Brain microvascular endothelial cell (primary cell): ENCODE data around the gene AEN.
A peak's percentile ranks its signal among the peaks of the same experiment; 100 is the strongest.

Experiments used
- DNase-seq: peaks from one replicate; pipeline ENCODE4 v3.0.0-alpha.2; 2020
- H3K27ac ChIP-seq: fragments of 250-450 bp; sonication (Bioruptor Pico); 2 replicates; pipeline ENCODE4 v1.5.1; 2020; ENCODE audit warnings: mild to moderate bottlenecking, moderate library complexity
- H3K27me3 ChIP-seq: fragments of 250-450 bp; sonication (Bioruptor Pico); replicated peaks from 2 replicates; pipeline ENCODE4 v1.5.1; 2020; ENCODE audit warnings: mild to moderate bottlenecking
- H3K36me3 ChIP-seq: fragments of 250-450 bp; sonication (Bioruptor Pico); replicated peaks from 2 replicates; pipeline ENCODE4 v1.5.1; 2020; ENCODE audit warnings: mild to moderate bottlenecking
- H3K4me3 ChIP-seq: 2 replicates; pipeline ENCODE4 v1.5.1; 2011; ENCODE audit warnings: low read depth, mild to moderate bottlenecking, control low read depth, low read length, moderate library complexity
- in situ Hi-C: cut with HindIII; loops from 2 replicates; pipeline ENCODE4 v1.10.0; 2017; ENCODE audit warnings: low sequenced_read_pairs, low pct_ligation_motif_present
- TF ChIP-seq, protein P1 (sequence below): IDR thresholded peaks from 2 replicates; pipeline ENCODE4 v1.5.1; 2011; ENCODE audit warnings: low read depth, mild to moderate bottlenecking, moderate library complexity, low read length, control low read depth, inconsistent platforms; ENCODE audit errors: missing control alignments

AEN gene

DNA sequence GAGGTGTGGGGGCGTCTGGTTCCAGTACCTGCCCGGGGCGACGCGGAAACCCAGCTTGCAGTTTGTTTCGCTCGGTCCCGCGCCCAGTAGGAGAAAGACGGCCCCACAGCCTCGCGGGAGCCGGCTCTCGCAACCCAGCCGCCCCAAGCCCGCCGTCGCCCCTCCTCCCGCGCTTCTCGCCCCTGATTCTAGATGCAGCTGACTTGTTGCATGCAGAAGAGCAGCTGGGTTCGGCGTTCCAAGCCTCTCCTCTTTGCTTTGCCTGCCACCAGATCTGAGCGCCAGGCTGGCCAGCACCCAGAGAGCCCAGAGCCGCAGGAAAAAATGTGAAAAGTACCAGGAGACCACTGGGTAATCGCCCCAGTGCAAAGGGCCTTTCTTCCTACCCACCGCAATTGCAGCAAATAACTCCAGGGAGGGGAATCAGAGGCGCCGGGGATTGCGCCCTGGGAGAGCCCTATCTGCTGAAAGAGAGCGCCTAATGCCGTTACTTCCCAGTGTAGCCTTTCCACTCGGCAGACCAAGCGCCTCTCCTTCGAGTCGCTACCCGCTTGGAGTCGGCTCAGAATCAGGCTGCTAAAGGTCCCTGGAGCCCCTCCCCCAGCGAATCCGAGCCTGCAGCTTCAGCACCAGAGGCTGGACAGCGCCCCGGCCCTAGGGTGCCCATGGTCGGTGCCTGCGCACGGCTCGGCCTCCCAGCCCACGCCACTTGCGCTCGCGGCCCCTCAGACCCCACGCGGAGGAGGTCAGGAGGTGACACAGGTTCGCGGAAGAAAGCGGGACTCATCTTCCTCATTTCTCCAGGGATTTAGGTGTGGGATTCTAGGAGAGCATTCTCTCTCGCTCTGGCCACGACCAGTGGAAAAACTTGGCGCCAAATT, 15.7 kb upstream of the AEN start:
- H3K27ac ChIP-seq: no peak overlapping the region
- in situ Hi-C loops: no loop called here
- peaks cover 48% of the 10 kb centered on the region for H3K27me3 ChIP-seq
- H3K4me3 ChIP-seq: no peak overlapping the region
- H3K36me3 ChIP-seq: no peaks in the 10 kb centered on the region
- TF ChIP-seq, protein P1, sequence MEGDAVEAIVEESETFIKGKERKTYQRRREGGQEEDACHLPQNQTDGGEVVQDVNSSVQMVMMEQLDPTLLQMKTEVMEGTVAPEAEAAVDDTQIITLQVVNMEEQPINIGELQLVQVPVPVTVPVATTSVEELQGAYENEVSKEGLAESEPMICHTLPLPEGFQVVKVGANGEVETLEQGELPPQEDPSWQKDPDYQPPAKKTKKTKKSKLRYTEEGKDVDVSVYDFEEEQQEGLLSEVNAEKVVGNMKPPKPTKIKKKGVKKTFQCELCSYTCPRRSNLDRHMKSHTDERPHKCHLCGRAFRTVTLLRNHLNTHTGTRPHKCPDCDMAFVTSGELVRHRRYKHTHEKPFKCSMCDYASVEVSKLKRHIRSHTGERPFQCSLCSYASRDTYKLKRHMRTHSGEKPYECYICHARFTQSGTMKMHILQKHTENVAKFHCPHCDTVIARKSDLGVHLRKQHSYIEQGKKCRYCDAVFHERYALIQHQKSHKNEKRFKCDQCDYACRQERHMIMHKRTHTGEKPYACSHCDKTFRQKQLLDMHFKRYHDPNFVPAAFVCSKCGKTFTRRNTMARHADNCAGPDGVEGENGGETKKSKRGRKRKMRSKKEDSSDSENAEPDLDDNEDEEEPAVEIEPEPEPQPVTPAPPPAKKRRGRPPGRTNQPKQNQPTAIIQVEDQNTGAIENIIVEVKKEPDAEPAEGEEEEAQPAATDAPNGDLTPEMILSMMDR: no peak
- DNase-seq: peak; percentile 11

DNA sequence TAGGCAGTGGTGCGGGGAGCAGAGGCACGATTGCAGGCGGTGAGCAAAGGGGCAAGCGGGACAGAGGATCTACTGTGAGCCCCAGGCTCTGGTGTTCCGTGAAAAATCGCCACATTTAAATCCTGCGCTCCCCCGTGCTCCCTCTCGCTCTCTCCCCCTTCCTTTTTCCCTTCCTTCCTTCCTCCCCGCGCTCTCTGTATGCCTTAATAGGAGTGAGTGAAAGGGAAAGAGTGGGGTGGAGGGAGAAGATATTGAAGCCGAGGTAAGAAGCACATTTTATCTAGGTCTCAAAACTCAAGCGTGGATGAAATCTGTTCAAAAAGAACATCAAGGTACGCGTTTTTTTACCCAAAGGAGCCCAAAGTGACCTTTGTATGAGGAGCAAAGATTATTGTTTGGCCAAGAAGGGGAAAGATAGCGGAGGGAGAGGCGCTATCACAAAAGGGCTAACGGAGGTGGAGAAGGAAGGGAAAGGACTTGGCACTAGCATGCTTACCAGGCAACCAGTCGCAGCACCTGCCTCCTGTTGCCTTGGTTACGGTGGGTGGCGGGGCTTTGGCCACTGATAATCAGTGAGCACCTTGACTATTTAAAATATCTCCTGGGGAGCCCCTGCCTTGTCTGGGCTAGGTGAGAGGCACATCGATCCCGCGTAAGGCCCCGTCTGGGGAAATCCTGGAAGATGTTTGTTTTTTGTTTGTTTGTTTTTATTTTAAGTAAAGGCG, 14.9 kb upstream of the AEN start:
- H3K36me3 ChIP-seq: no peaks in the 10 kb centered on the region
- no peak for DNase-seq
- TF ChIP-seq, protein P1: no peak
- no peak overlapping the region for H3K27ac ChIP-seq
- in situ Hi-C loops: no loop called here
- H3K27me3 ChIP-seq: peaks cover 48% of the 10 kb centered on the region
- no peak overlapping the region for H3K4me3 ChIP-seq

DNA sequence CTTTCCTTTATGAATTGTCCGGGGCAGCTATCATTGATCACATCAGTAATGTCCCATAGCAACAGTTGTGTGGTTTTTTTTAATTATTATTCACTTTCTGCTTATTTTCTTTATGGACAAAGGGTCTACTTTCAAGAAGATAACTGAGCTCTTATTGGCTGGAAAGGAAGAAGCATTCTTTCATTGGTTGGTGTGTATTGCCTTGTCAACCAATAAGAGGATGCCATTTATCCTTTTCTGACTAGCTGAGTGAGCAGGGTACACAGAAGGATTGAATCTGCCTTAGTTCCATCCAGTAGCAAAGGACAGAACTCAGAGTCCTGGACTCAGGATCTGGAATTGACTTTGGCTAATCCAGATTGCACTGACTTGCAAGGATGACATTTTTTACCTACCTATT, 13.2 kb upstream of the AEN start:
- DNase-seq: no peak
- no peak overlapping the region for H3K27ac ChIP-seq
- in situ Hi-C loops: no loop called here
- H3K4me3 ChIP-seq: no peak overlapping the region
- H3K36me3 ChIP-seq: no peaks in the 10 kb centered on the region
- H3K27me3 ChIP-seq: peaks cover 48% of the 10 kb centered on the region
- TF ChIP-seq, protein P1: no peak

DNA sequence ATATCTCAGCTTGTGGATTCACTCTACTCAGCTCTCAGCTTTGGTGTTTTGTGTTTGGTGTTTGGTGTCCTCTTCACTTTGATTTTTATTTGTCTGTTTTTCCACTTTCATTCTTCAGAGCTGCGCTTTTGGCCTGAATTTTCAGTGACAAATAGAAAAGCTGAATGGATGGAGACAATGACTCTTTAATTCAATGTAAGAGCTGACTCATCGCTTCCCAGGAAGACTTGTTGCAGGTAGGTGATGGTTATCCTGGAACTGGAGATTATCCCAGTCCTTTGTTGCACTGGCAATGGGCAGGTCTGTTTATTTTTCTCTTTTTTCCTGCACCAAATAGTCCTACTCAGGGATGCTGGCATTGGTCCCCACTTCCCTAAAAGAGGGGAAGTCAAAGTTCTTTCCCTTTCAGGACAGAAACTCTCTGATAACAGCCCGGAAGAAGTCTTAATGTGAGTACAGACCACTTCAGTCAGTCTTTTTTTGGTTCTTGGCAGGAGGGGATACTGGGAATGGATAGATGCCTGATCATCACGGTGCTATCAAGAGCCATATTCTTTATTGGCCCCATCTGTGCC, 12.4 kb upstream of the AEN start:
- Histone ChIP-seq H3K36me3 (no peaks in the 10 kb centered on the region), H3K27ac (no peak overlapping the region), H3K4me3 (no peak overlapping the region), H3K27me3 (peaks cover 45% of the 10 kb centered on the region)
- in situ Hi-C loops: no loop called here
- TF ChIP-seq, protein P1: no peak
- no peak for DNase-seq

DNA sequence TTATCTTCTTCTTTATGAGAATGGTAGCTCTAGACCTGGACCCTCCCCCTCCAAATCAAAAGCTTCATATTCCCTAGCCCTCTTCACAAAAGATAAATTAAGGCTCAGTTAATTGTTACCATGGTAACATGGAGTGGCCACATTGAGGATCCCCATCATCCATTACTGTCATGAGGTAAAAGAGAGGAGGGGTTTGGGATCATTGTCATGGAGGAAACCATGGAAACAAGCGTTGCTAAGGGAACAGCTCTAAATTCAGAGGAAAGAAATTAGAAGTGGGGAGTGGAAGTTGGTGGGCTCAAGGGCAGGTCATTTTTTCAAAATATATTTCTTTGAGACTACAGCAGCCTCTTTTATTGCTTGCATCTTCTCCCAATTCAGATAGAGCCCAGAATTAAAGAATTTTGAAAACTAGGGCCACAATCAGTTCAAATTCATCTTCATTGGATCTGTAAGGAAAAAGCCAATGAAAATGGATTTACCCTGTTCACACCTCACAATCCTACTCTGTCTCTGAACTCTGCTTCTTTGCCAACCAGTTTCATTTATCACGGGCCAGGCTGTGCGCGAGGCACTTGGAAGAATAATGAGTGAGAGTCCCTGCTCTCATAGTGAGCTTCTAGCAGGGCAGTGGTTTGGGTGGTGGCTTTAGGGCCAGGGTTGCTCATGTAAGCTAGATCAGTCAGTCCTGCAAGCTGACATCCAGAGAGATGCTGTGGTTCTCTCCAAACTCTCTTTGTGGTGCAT, 11.6 kb upstream of the AEN start:
- TF ChIP-seq, protein P1: no peak
- DNase-seq: no peak
- Histone ChIP-seq H3K36me3 (no peaks in the 10 kb centered on the region), H3K4me3 (no peak overlapping the region), H3K27me3 (peaks cover 37% of the 10 kb centered on the region), H3K27ac (no peak overlapping the region)
- in situ Hi-C loops: no loop called here
